OCI-LY7 (cell line): Measurements from ENCODE around the gene PALB2. TPM values are rescaled to one million over a fixed set of nuclear protein-coding genes. Genes with fewer than 3 reads are reported as not detected.

Experiments used
- BruUV-seq: library from RNA; stranded (reverse); fragments of 400-500 nt; replicated peaks from 2 replicates; lab custom pipeline; 2021; lab: Mats Ljungman, UMichigan
- CTCF ChIA-PET: fragments of 300-600 bp; sonication (Branson Sonifier 250); formaldehyde crosslinking; loops from one replicate; lab custom pipeline; 2022; ENCODE audit warnings: antibody characterized with exemption; ENCODE audit not compliant: unreplicated experiment; lab: Charles Lee
- POLR2A ChIA-PET: fragments of 300-600 bp; sonication (Branson Sonifier 250); formaldehyde crosslinking; loops from one replicate; lab custom pipeline; 2022; ENCODE audit warnings: antibody characterized with exemption; lab: Charles Lee
- DNase-seq: peaks from one replicate; pipeline ENCODE4 v3.0.0-alpha.2; 2015; ENCODE audit warnings: low spot score
- H2AFZ ChIP-seq: fragments of 200-600 bp; sonication (generic), shearing (Covaris generic); 2 replicates; pipeline ENCODE4 v1.6.1; 2014; ENCODE audit warnings: mild to moderate bottlenecking, antibody characterized with exemption, low read length, moderate library complexity
- H3K27ac ChIP-seq: fragments of 200-600 bp; sonication (generic); 2 replicates; pipeline ENCODE4 v1.5.1; 2014; ENCODE audit warnings: mixed run types, low read depth, mild to moderate bottlenecking, moderate library complexity, low read length, inconsistent platforms; ENCODE audit not compliant: poor library complexity, severe bottlenecking
- H3K36me3 ChIP-seq: fragments of 200-600 bp; sonication (generic); 2 replicates; pipeline ENCODE4 v1.6.1; 2014; ENCODE audit warnings: mild to moderate bottlenecking, antibody characterized with exemption, low read length, moderate library complexity, mixed read lengths; ENCODE audit not compliant: insufficient read depth
- H3K4me1 ChIP-seq: fragments of 200-600 bp; sonication (generic); 2 replicates; pipeline ENCODE4 v1.5.1; 2014; ENCODE audit warnings: mild to moderate bottlenecking, low read length; ENCODE audit not compliant: insufficient read depth, poor library complexity, severe bottlenecking
- H3K4me2 ChIP-seq: fragments of 200-600 bp; sonication (generic); 2 replicates; pipeline ENCODE4 v1.6.1; 2014; ENCODE audit warnings: mild to moderate bottlenecking, low read length
- H3K4me3 ChIP-seq: fragments of 200-600 bp; sonication (generic); 2 replicates; pipeline ENCODE4 v1.5.1; 2014; ENCODE audit warnings: mild to moderate bottlenecking, low read depth, low read length; ENCODE audit not compliant: poor library complexity, severe bottlenecking
- H3K79me2 ChIP-seq: fragments of 200-600 bp; sonication (generic); 2 replicates; pipeline ENCODE4 v1.6.1; 2016; ENCODE audit warnings: low read depth, mild to moderate bottlenecking, low read length, moderate library complexity, mixed read lengths; ENCODE audit not compliant: insufficient read depth
- H3K9me2 ChIP-seq: fragments of 200-600 bp; sonication (generic); 2 replicates; pipeline ENCODE4 v1.6.1; 2016; ENCODE audit warnings: mild to moderate bottlenecking, low read length, mixed read lengths; ENCODE audit not compliant: insufficient read depth
- H3K9me3 ChIP-seq: fragments of 200-600 bp; sonication (generic); 2 replicates; pipeline ENCODE4 v1.6.1; 2014; ENCODE audit warnings: mild to moderate bottlenecking, mixed run types, low read length, mixed read lengths
- H4K20me1 ChIP-seq: fragments of 200-600 bp; sonication (generic); 2 replicates; pipeline ENCODE4 v1.6.1; 2014; ENCODE audit warnings: mild to moderate bottlenecking, antibody characterized with exemption, low read length, moderate library complexity, mixed read lengths; ENCODE audit not compliant: insufficient read depth
- CTCF ChIP-seq: fragments of 200-600 bp; sonication (generic); conservative IDR thresholded peaks from 2 replicates; pipeline ENCODE4 v1.5.1; 2014; ENCODE audit warnings: mild to moderate bottlenecking, antibody characterized with exemption, low read length, moderate library complexity, mixed read lengths
- EZH2phosphoT487 ChIP-seq: fragments of 200-600 bp; sonication (generic); IDR thresholded peaks from 2 replicates; pipeline ENCODE4 v1.6.1; 2018; ENCODE audit warnings: low read depth, borderline replicate concordance, mild to moderate bottlenecking, mixed run types, antibody characterized with exemption, low read length, moderate library complexity, mixed read lengths
- intact Hi-C: fragments of 100-400 bp; cut with micrococcal nuclease; formaldehyde crosslinking; loops from one replicate; pipeline ENCODE4 v1.10.0; 2022; ENCODE audit not compliant: unreplicated experiment
- total RNA-seq, 2 experiments: library from RNA; depleted of rRNA in 1 of 2; stranded (reverse); fragments of >200 nt in 1 of 2; shearing (Covaris generic) in 1 of 2; gene quantifications; 2 replicates each; pipeline ENCODE4 v1.2.3, GENCODE V29; 2014 to 2022

The PALB2 gene
- total RNA-seq, 2 experiments from 2014 or later: 16.6 to 35.1 TPM

- TF ChIP-seq CTCF: no peak
- TF ChIP-seq EZH2phosphoT487: no peak
- BruUV-seq: no TSS peak
These were observed 46.1 kb upstream of the PALB2 start for GRCh38 chr16:23687034-23687808.

GRCh38 chr16:23683487-23683886 lies 42.4 kb upstream of the PALB2 start:
- intact Hi-C loops: no loop called here
- H4K20me1 ChIP-seq: no peaks in the 10 kb centered on the region
- CTCF ChIA-PET: interaction anchor here (0.6 kb wide), 1 partner anchor 48 kb away, joined by 6 read pairs; no protein-coding TSS in a partner anchor
- BruUV-seq: no TSS peak
- no peaks in the 10 kb centered on the region for H3K9me3 ChIP-seq
- no peak overlapping the region for H2AFZ ChIP-seq
- TF ChIP-seq CTCF: no peak
- POLR2A ChIA-PET: no interaction called here
- H3K4me3 ChIP-seq: no peak overlapping the region
- peaks cover 92% of the 10 kb centered on the region for H3K36me3 ChIP-seq
- no peak overlapping the region for H3K27ac ChIP-seq
- H3K4me2 ChIP-seq: no peak overlapping the region
- H3K4me1 ChIP-seq: peaks cover 22% of the 10 kb centered on the region
- H3K9me2 ChIP-seq: no peaks in the 10 kb centered on the region
- peaks cover 45% of the 10 kb centered on the region for H3K79me2 ChIP-seq
- DNase-seq: no peak

More at GRCh38 chr16:23687034-23687808, 46.1 kb upstream of the PALB2 start:
- H4K20me1 ChIP-seq: no peaks in the 10 kb centered on the region
- H3K27ac ChIP-seq: no peak overlapping the region
- POLR2A ChIA-PET: interaction anchor here (0.6 to 1.7 kb wide), 3 partner anchors 7 to 349 kb away, joined by 3 to 5 read pairs (median 4); no protein-coding TSS in a partner anchor
- peaks cover 96% of the 10 kb centered on the region for H3K36me3 ChIP-seq
- intact Hi-C loops: no loop called here
- peaks cover 10% of the 10 kb centered on the region for H3K79me2 ChIP-seq
- H3K9me3 ChIP-seq: no peaks in the 10 kb centered on the region
- no peaks in the 10 kb centered on the region for H3K9me2 ChIP-seq
- DNase-seq: no peak
- H3K4me1 ChIP-seq: no peaks in the 10 kb centered on the region
- H3K4me3 ChIP-seq: no peak overlapping the region
- H2AFZ ChIP-seq: no peak overlapping the region
- no peak overlapping the region for H3K4me2 ChIP-seq
- CTCF ChIA-PET: no interaction called here

GRCh38 chr16:23682181-23682580 lies 41.1 kb upstream of the PALB2 start:
- no peak for TF ChIP-seq CTCF
- TF ChIP-seq EZH2phosphoT487: no peak
- Histone ChIP-seq H3K4me3 (no peak overlapping the region), H2AFZ (no peak overlapping the region), H3K4me2 (0 out of 2 replicates have a peak overlapping the region, but pooled peaks have one; percentile 89), H3K36me3 (peaks cover 78% of the 10 kb centered on the region), H3K9me2 (no peaks in the 10 kb centered on the region), H3K27ac (no peak overlapping the region), H3K9me3 (no peaks in the 10 kb centered on the region), H4K20me1 (no peaks in the 10 kb centered on the region), H3K4me1 (peaks cover 28% of the 10 kb centered on the region), H3K79me2 (peaks cover 45% of the 10 kb centered on the region)
- no TSS peak for BruUV-seq
- CTCF ChIA-PET: no interaction called here
- POLR2A ChIA-PET: interaction anchor here (0.7 kb wide), 2 partner anchors 8 to 203 kb away, joined by 4 read pairs; no protein-coding TSS in a partner anchor
- DNase-seq: no peak
- intact Hi-C loops: no loop called here
